ENCODE data around the gene TUBA1B. TPM values are rescaled to one million over a fixed set of nuclear protein-coding genes. Genes with fewer than 3 reads are reported as not detected.

TUBA1B gene
- total RNA-seq, 3 donors from 2014 or later: 391 to 679 (median 491) TPM

DNA sequence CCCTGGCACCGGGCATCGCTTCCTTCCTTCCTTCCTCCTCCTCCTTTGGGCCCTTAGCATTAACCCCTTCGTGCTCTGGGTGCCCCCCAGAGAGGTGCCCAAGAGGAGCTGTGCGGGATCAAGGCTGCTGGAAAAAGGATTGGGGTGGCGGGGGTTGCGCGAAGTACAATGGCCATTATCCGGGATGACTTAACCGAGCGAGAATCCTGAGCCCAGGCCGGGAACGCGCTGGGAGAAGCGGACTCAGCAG is 39.4 kb downstream of the TUBA1B start:
- intact Hi-C loops (cut with DNase I, micrococcal nuclease): no loop called here
- H3K9me3 ChIP-seq: no peaks in the 10 kb centered on the region
- TF ChIP-seq, protein P1, sequence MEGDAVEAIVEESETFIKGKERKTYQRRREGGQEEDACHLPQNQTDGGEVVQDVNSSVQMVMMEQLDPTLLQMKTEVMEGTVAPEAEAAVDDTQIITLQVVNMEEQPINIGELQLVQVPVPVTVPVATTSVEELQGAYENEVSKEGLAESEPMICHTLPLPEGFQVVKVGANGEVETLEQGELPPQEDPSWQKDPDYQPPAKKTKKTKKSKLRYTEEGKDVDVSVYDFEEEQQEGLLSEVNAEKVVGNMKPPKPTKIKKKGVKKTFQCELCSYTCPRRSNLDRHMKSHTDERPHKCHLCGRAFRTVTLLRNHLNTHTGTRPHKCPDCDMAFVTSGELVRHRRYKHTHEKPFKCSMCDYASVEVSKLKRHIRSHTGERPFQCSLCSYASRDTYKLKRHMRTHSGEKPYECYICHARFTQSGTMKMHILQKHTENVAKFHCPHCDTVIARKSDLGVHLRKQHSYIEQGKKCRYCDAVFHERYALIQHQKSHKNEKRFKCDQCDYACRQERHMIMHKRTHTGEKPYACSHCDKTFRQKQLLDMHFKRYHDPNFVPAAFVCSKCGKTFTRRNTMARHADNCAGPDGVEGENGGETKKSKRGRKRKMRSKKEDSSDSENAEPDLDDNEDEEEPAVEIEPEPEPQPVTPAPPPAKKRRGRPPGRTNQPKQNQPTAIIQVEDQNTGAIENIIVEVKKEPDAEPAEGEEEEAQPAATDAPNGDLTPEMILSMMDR (IDR thresholded peaks at IDR 0.05): no peak
- no peak for ATAC-seq
- no peak for DNase-seq
- H3K36me3 ChIP-seq (ENCODE audit: low read depth): no peaks in the 10 kb centered on the region
- peaks cover 36% of the 10 kb centered on the region for H3K4me1 ChIP-seq (ENCODE audit: low read depth)
- no peak overlapping the region for H3K4me3 ChIP-seq

DNA sequence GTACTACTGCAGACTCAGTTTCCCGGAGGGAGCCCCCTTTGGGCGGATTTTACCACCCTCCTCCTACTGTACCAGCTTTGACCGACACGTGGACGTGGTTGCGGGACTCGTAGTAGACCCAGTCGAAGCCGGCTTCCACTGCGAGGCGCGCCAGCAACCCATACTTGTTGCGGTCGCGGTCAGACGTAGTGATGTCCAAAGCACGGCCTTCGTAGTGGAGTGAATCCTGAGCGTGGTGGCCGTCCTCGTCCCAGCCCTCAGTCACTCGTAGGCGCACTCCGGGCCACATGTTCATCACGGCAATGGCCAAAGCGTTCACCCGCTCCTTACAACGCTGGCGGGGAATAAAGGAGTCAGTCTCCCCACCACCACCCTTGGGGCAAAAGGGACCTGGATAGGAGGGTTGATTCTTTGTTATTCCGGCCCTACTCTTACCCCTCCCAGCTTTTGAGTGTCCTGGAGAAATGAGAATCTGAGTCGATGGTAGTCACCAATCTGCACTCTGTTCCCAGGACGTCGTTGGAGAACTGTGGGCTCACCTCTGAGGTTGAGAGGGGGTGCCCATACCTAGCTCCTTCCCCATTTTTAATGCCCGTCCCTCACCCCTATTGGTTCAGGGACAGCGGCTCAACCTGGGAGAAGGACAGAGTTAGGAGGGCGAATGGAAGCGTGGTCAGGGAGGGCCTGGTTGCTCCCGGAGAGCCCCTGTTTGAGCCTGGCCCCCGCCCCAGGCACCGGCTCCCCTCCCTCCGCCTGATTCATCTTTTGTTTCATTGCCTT is 39.9 kb downstream of the TUBA1B start:
- TF ChIP-seq, protein P1 (IDR thresholded peaks at IDR 0.05): no peak
- no peak for ATAC-seq
- intact Hi-C loops (cut with DNase I, micrococcal nuclease): no loop called here
- no peak for DNase-seq
- Histone ChIP-seq H3K9me3 (no peaks in the 10 kb centered on the region), H3K36me3 (ENCODE audit: low read depth) (no peaks in the 10 kb centered on the region), H3K4me3 (no peak overlapping the region), H3K4me1 (ENCODE audit: low read depth) (peaks cover 36% of the 10 kb centered on the region)

DNA sequence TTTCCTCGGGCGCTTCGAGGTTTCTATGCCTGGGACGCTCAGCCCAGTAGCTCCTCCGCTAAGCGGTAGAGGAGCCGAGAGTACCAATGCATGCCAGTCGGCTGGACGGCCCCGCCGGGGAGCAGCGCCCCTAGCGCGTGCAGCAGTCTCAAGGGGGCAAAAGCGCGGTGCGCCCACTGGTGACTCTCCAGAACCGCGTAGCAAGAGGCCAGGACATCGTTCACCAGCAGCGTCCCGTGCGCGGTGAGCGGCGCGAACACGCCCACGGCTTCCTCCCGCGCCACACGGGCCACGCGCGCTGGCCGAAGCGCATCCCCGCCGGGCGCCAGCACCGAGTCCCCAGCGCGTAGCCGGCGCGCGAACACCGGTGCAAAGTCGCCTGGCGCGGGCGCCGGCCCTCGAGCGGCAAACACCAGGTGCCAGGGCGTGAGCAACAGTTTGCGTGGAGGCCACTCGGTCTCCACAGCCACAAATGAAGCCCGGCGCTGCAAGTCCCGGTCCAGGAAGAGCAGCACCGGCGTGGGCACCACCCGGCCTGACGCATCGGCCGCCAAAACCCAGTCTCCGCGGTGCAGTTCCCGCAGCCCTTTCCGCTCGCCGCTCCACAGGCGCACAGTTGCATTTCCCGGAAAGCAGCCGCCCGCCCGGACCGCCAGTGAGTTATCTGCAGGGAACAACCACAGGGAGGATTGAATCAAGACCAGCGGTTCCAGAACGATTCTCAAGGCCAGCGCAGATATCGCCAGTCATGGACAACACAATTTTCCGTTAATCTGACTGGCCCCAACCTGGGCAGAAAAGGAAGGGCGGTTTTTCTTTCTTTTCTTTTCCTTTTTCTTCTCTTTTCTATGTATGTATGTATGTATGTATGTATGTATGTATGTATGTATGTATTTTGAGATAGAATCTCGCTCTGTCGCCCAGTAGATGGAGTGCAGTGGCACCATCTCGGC is 41.1 kb downstream of the TUBA1B start:
- H3K4me3 ChIP-seq: no peak overlapping the region
- H3K9me3 ChIP-seq: no peaks in the 10 kb centered on the region
- DNase-seq (no peak), ATAC-seq (peak; percentile 7)
- no peaks in the 10 kb centered on the region for H3K36me3 ChIP-seq (ENCODE audit: low read depth)
- TF ChIP-seq, protein P1 (IDR thresholded peaks at IDR 0.05): no peak
- peaks cover 36% of the 10 kb centered on the region for H3K4me1 ChIP-seq (ENCODE audit: low read depth)
- intact Hi-C loops (cut with DNase I, micrococcal nuclease): loop anchor here (5.0 to 10.0 kb wide), 2 partner anchors 32 to 145 kb away; no protein-coding TSS in a partner anchor

DNA sequence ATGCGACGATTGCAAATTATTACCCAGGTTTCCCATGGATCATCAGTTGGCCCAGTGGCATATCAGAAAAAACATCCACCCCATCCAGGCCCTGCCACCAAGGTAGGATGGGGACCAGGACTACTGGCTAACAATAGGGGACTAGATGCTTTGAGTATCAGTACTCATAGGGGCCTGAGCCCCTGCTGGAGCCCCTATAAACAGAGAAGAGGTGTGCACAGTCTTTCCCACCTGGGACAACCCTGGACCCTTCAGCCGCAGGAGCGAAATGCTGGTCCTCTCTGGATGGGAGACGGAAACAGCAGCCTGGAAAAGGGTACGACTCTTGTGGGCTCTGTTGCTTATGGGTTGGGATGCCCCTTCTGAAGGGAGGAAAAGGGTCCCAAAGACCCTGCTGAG is 42.3 kb downstream of the TUBA1B start:
- H3K9me3 ChIP-seq: no peaks in the 10 kb centered on the region
- TF ChIP-seq, protein P1 (IDR thresholded peaks at IDR 0.05): no peak
- ATAC-seq: no peak
- no peaks in the 10 kb centered on the region for H3K36me3 ChIP-seq (ENCODE audit: low read depth)
- H3K4me1 ChIP-seq (ENCODE audit: low read depth): peaks cover 31% of the 10 kb centered on the region
- intact Hi-C loops (cut with DNase I, micrococcal nuclease): loop anchor here (5.0 to 10.0 kb wide), 2 partner anchors 33 to 146 kb away; no protein-coding TSS in a partner anchor
- no peak overlapping the region for H3K4me3 ChIP-seq
- no peak for DNase-seq

DNA sequence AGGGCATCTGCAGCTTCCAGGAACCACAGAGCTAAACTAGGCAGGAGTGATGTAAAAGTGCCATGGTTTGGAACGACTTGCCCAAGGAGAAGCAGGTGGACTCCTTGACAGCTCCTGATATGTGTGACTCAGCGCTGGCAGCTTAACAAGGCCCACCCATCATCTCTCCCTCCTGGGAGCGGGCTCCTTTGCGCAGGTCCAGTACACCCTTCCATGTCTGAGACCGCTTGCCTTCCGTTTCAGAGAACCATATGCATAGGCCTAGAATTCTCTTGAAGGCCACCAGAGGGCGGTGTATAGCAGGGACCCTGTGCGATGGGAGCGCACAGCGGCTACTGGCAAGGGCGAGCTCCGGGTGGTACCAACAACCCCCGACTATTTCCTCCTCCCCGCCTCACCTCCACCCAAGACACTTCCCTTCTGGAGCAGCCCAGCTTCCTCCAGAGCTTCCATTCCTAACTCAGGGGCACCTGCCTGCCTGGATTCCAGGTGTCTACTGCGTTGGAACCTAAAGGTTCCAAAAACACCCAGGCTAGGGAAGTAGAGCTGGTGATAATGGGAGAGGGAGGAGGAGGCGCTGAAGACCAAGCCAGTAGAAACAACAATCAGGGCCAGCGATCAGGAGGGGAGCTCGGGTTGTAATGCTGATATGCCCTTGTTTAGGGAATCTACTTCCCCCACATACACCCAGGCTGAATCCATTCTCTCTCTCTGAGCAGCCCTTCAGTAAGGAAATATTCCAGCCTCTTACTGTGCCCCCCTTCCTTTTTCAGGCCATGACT is 42.9 kb downstream of the TUBA1B start:
- peak; percentile 94 for ATAC-seq

More for the DNA sequence above, 42.9 kb downstream of the TUBA1B start:
- TF ChIP-seq, protein P1 (IDR thresholded peaks at IDR 0.05): peak; percentile 76
- intact Hi-C loops (cut with DNase I, micrococcal nuclease): loop anchor here (5.0 to 10.0 kb wide), 2 partner anchors 34 to 146 kb away; no protein-coding TSS in a partner anchor
- DNase-seq: peak; percentile 61 to 66 (median 62)
- Histone ChIP-seq H3K4me1 (ENCODE audit: low read depth) (peaks cover 26% of the 10 kb centered on the region), H3K9me3 (no peaks in the 10 kb centered on the region), H3K36me3 (ENCODE audit: low read depth) (no peaks in the 10 kb centered on the region), H3K4me3 (no peak overlapping the region)
